A673 (cell line): Measurements from ENCODE around the gene USHBP1.

ENCODE experiments used
- EZH2 ChIP-seq: fragments of 200-600 bp; sonication (generic); IDR thresholded peaks from 2 replicates; pipeline ENCODE4 v1.6.1; 2017; ENCODE audit warnings: borderline replicate concordance, low read depth, mild to moderate bottlenecking, mixed read lengths, antibody characterized with exemption, low read length; ENCODE audit not compliant: poor library complexity, severe bottlenecking
- TF ChIP-seq, protein P1 (sequence below): fragments of 300-800, 200-600 bp; sonication (generic); conservative IDR thresholded peaks from 2 replicates; pipeline ENCODE4 v1.5.1; 2017; ENCODE audit warnings: low read depth, mild to moderate bottlenecking, antibody characterized with exemption, low read length, moderate library complexity, mixed read lengths

DNA sequence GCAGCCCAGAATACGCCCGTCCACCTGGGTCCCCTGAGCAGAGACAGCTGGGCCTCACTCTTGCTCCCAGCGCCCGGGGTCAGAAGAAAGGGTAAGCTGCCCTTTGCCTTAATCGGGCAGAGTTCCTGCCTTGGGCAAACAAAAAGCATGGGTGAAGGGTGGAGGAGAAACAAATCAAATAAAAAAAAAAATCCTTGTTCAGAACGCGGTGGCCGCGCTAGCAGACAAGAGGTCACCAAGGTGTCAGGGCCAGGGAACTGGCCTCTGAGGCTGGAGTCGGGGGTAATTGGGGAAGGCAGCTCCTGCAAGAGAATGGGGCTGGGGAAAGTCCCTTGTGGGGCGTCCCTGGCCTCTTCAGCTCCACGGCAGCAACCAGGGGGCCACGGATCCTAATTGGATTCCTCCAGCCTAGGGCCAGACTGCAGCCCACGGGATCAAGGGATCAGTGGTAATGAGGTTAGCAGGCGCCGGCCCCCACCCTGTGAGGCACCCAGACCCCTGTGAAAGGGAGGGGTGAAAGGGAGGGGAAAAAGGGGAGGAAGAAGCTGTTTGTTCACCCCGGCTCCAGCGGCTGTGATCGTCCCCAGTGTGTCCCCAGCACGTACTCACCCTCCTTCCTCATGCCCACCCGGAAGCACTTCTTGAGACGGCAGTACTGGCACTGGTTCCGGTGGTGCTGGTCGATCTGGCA, 24.3 kb downstream of the USHBP1 start:
- TF ChIP-seq, protein P1, sequence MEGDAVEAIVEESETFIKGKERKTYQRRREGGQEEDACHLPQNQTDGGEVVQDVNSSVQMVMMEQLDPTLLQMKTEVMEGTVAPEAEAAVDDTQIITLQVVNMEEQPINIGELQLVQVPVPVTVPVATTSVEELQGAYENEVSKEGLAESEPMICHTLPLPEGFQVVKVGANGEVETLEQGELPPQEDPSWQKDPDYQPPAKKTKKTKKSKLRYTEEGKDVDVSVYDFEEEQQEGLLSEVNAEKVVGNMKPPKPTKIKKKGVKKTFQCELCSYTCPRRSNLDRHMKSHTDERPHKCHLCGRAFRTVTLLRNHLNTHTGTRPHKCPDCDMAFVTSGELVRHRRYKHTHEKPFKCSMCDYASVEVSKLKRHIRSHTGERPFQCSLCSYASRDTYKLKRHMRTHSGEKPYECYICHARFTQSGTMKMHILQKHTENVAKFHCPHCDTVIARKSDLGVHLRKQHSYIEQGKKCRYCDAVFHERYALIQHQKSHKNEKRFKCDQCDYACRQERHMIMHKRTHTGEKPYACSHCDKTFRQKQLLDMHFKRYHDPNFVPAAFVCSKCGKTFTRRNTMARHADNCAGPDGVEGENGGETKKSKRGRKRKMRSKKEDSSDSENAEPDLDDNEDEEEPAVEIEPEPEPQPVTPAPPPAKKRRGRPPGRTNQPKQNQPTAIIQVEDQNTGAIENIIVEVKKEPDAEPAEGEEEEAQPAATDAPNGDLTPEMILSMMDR, result no peak
- no peak for TF ChIP-seq EZH2
